Measurements from ENCODE around the gene NMBR. TPM values are rescaled to one million over a fixed set of nuclear protein-coding genes. Genes with fewer than 3 reads are reported as not detected.
"Not testable (repeated sequence)": the region's sequence is repeated elsewhere in the genome, so short reads cannot be mapped to it uniquely, and the experiment has no call there.

NMBR gene
- total RNA-seq, 1 experiment from 2014 or later = not detected

DNA sequence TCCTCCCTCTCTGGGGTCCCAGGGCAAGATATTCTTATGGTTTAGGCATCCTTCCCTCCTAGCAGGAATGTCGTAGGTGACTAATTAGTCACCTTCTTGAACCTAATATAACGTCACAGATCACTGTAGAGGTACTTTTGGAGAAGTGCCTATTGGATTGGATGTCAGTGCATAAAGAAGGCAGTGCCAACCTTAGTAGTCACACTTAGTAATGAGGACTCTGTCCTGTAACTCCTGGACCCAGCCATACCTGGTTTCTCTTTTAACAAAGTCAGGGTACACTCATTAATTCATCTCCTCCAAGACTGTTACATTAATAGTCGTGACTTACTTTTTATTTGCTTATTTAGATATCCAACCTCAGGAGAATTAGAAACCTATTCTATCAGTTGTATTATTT is 20.1 kb upstream of the NMBR start:
- H3K4me1 ChIP-seq (ENCODE audit: insufficient read depth, low read length) = no peaks in the 10 kb centered on the region
- no peak overlapping the region for H2AFZ ChIP-seq (ENCODE audit: low read length)
- H3K27ac ChIP-seq (ENCODE audit: low read length) = no peak overlapping the region
- H3K9ac ChIP-seq (ENCODE audit: low read length) = no peak overlapping the region
- peaks cover 4% of the 10 kb centered on the region for H3K36me3 ChIP-seq (ENCODE audit: low read depth, low read length)
- no peak for TF ChIP-seq EZH2 (IDR thresholded peaks at IDR 0.05; ENCODE audit: low read length, unreplicated experiment)
- no peak for TF ChIP-seq EZH2phosphoT487 (IDR thresholded peaks at IDR 0.05; ENCODE audit: borderline replicate concordance, low read length)
- TF ChIP-seq CTCF (conservative IDR thresholded peaks at IDR 0.05; ENCODE audit: low read depth, low read length) = no peak
- no peak for ATAC-seq
- DNase-seq = no peak
- H3K4me2 ChIP-seq (ENCODE audit: low read length) = no peak overlapping the region
- H3K27me3 ChIP-seq (ENCODE audit: low read length) = no peaks in the 10 kb centered on the region
- peaks cover 36% of the 10 kb centered on the region for H3K79me2 ChIP-seq (ENCODE audit: low read length)
- ChIA-PET CTCF (no interaction called here), POLR2A (ENCODE audit: unreplicated experiment) (no interaction called here)
- no TSS peak for BruUV-seq (replicated peaks)
- peaks cover 3% of the 10 kb centered on the region for H3F3A ChIP-seq (ENCODE audit: low read length, unreplicated experiment)
- H4K20me1 ChIP-seq (ENCODE audit: low read length) = 0 out of 2 replicates have a peak, but pooled peaks cover 4% of the 10 kb centered on the region
- intact Hi-C loops (cut with micrococcal nuclease) = no loop called here
- H3K9me3 ChIP-seq (ENCODE audit: low read length) = no peaks in the 10 kb centered on the region
- H3K4me3 ChIP-seq (ENCODE audit: low read length) = no peak overlapping the region
- H3K9me2 ChIP-seq (replicated peaks; ENCODE audit: low read length) = no peaks in the 10 kb centered on the region

DNA sequence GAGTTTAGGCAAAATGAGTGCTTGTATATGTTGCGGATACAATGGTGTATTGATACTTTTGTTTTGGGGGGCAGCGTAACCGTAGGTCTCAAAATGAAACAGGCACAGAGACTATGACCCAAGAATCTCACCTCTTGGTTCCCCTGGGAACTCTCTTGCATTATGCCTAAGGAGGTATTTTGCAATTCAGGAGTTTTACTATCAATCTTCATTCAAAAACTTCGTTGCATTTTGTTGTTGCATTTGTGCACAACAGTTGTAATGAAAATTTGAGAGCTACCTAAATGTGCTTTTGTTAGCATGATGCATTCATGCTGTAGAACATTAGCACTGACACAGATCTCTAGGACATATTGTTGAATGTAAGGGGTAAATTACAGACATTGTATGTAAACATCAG is 18.3 kb upstream of the NMBR start:
- H3K27me3 ChIP-seq (ENCODE audit: low read length) = no peaks in the 10 kb centered on the region
- H3K79me2 ChIP-seq (ENCODE audit: low read length) = peaks cover 54% of the 10 kb centered on the region
- ChIA-PET CTCF (no interaction called here), POLR2A (ENCODE audit: unreplicated experiment) (no interaction called here)
- DNase-seq = no peak
- H3K9me3 ChIP-seq (ENCODE audit: low read length) = no peaks in the 10 kb centered on the region
- no peak overlapping the region for H3K9ac ChIP-seq (ENCODE audit: low read length)
- H3F3A ChIP-seq (ENCODE audit: low read length, unreplicated experiment) = peaks cover 3% of the 10 kb centered on the region
- ATAC-seq = no peak
- peaks cover 15% of the 10 kb centered on the region; the same call in 1 of the 2 replicates for H3K4me1 ChIP-seq (ENCODE audit: insufficient read depth, low read length)
- no peak overlapping the region for H2AFZ ChIP-seq (ENCODE audit: low read length)
- peaks cover 4% of the 10 kb centered on the region; the same call in 1 of the 2 replicates for H3K36me3 ChIP-seq (ENCODE audit: low read depth, low read length)
- intact Hi-C loops (cut with micrococcal nuclease) = no loop called here
- H3K4me3 ChIP-seq (ENCODE audit: low read length) = no peak overlapping the region
- 0 out of 2 replicates have a peak, but pooled peaks cover 4% of the 10 kb centered on the region for H4K20me1 ChIP-seq (ENCODE audit: low read length)
- no TSS peak for BruUV-seq (replicated peaks)
- no peak for TF ChIP-seq CTCF (conservative IDR thresholded peaks at IDR 0.05; ENCODE audit: low read depth, low read length)
- H3K27ac ChIP-seq (ENCODE audit: low read length) = no peak overlapping the region
- H3K4me2 ChIP-seq (ENCODE audit: low read length) = no peak overlapping the region
- H3K9me2 ChIP-seq (replicated peaks; ENCODE audit: low read length) = no peaks in the 10 kb centered on the region

GRCh38 chr6:142162780-142163179 is 15.9 kb upstream of the NMBR start:
- no peak for ATAC-seq
- CTCF ChIA-PET = no interaction called here

GRCh38 chr6:142156758-142157068 is 9.8 kb upstream of the NMBR start:
- not testable (repeated sequence) for H3K4me3 ChIP-seq (ENCODE audit: low read length); H3K9ac ChIP-seq (ENCODE audit: low read length); H3K9me2 ChIP-seq (replicated peaks; ENCODE audit: low read length); H2AFZ ChIP-seq (ENCODE audit: low read length); H3K36me3 ChIP-seq (ENCODE audit: low read depth, low read length); DNase-seq; H3K27me3 ChIP-seq (ENCODE audit: low read length); ATAC-seq; H3K27ac ChIP-seq (ENCODE audit: low read length); H4K20me1 ChIP-seq (ENCODE audit: low read length); H3K4me2 ChIP-seq (ENCODE audit: low read length); BruUV-seq (replicated peaks); H3F3A ChIP-seq (ENCODE audit: low read length, unreplicated experiment); H3K9me3 ChIP-seq (ENCODE audit: low read length)
- Histone ChIP-seq H3K79me2 (ENCODE audit: low read length) (peaks cover 95% of the 10 kb centered on the region), H3K4me1 (ENCODE audit: insufficient read depth, low read length) (peaks cover 32% of the 10 kb centered on the region)
- intact Hi-C loops (cut with micrococcal nuclease) = loop anchor here (1.0 to 10.0 kb wide), 3 partner anchors 51 to 318 kb away; no protein-coding TSS in a partner anchor
- POLR2A ChIA-PET (ENCODE audit: unreplicated experiment) = interaction anchor here (0.6 kb wide), 1 partner anchor 256 kb away, joined by 5 read pairs; no protein-coding TSS in a partner anchor
- CTCF ChIA-PET = interaction anchor here (0.6 to 0.7 kb wide), 3 partner anchors 8 to 216 kb away, joined by 3 to 4 read pairs (median 3); no protein-coding TSS in a partner anchor

More at GRCh38 chr6:142162780-142163179, 15.9 kb upstream of the NMBR start:
- peaks cover 4% of the 10 kb centered on the region; the same call in 1 of the 2 replicates for H3K36me3 ChIP-seq (ENCODE audit: low read depth, low read length)
- peaks cover 3% of the 10 kb centered on the region for H3F3A ChIP-seq (ENCODE audit: low read length, unreplicated experiment)
- BruUV-seq (replicated peaks) = no TSS peak
- no peaks in the 10 kb centered on the region for H3K9me2 ChIP-seq (replicated peaks; ENCODE audit: low read length)
- TF ChIP-seq EZH2 (IDR thresholded peaks at IDR 0.05; ENCODE audit: low read length, unreplicated experiment) = no peak
- TF ChIP-seq EZH2phosphoT487 (IDR thresholded peaks at IDR 0.05; ENCODE audit: borderline replicate concordance, low read length) = no peak
- no peak for TF ChIP-seq CTCF (conservative IDR thresholded peaks at IDR 0.05; ENCODE audit: low read depth, low read length)
- H3K27ac ChIP-seq (ENCODE audit: low read length) = no peak overlapping the region
- H2AFZ ChIP-seq (ENCODE audit: low read length) = no peak overlapping the region
- peaks cover 16% of the 10 kb centered on the region; the same call in 1 of the 2 replicates for H3K4me1 ChIP-seq (ENCODE audit: insufficient read depth, low read length)
- peaks cover 75% of the 10 kb centered on the region for H3K79me2 ChIP-seq (ENCODE audit: low read length)
- no peak overlapping the region for H3K4me2 ChIP-seq (ENCODE audit: low read length)
- POLR2A ChIA-PET (ENCODE audit: unreplicated experiment) = no interaction called here
- H3K9ac ChIP-seq (ENCODE audit: low read length) = no peak overlapping the region
- no peaks in the 10 kb centered on the region for H3K9me3 ChIP-seq (ENCODE audit: low read length)
- no peak overlapping the region for H3K4me3 ChIP-seq (ENCODE audit: low read length)
- no peaks in the 10 kb centered on the region for H3K27me3 ChIP-seq (ENCODE audit: low read length)
- H4K20me1 ChIP-seq (ENCODE audit: low read length) = 0 out of 2 replicates have a peak, but pooled peaks cover 4% of the 10 kb centered on the region
- no peak for DNase-seq
- intact Hi-C loops (cut with micrococcal nuclease) = loop anchor here (5.0 kb wide), 1 partner anchor 140 kb away; the partner anchor contains the start of gene ADGRG6
